Keratinocyte (primary cell): ENCODE data around the gene ST6GALNAC6. TPM values are rescaled to one million over a fixed set of nuclear protein-coding genes. Genes with fewer than 3 reads are reported as not detected.

Experiments used
- DNase-seq: peaks from one replicate; pipeline ENCODE4 v3.0.0-alpha.2; 2011; ENCODE audit warnings: low read depth, missing footprints, low spot score
- FAIRE-seq: peaks from 2 replicates; lab custom pipeline; 2011; peaks lifted over from hg19 to GRCh38; lab: Jason Lieb, UNC
- H2AFZ ChIP-seq: 2 replicates; pipeline ENCODE4 v1.6.0; 2012; ENCODE audit warnings: low read length, control low read depth, inconsistent platforms; ENCODE audit not compliant: control insufficient read depth
- H3K27ac ChIP-seq: 2 replicates; pipeline ENCODE4 v1.5.1; 2011; ENCODE audit warnings: low read length; ENCODE audit not compliant: control insufficient read depth, insufficient read depth
- H3K27me3 ChIP-seq: 3 replicates; pipeline ENCODE4 v1.6.0; 2011; ENCODE audit warnings: low read length; ENCODE audit not compliant: control insufficient read depth, insufficient read depth; ENCODE audit errors: extremely low read depth
- H3K36me3 ChIP-seq, 2 experiments: 2 replicates in 1 of 2; 3 replicates in 1 of 2; pipeline ENCODE4 v1.5.1; 2011; ENCODE audit warnings: low read length in 2 of 2, mild to moderate bottlenecking in 1 of 2; ENCODE audit not compliant: control insufficient read depth in 2 of 2, insufficient read depth in 2 of 2; ENCODE audit errors: extremely low read depth in 1 of 2
- H3K4me1 ChIP-seq: 3 replicates; pipeline ENCODE4 v1.5.1; 2011; ENCODE audit warnings: low read length; ENCODE audit not compliant: control insufficient read depth, insufficient read depth; ENCODE audit errors: extremely low read depth
- H3K4me2 ChIP-seq: 3 replicates; pipeline ENCODE4 v1.6.0; 2011; ENCODE audit warnings: low read depth, low read length; ENCODE audit not compliant: control insufficient read depth, insufficient read depth; ENCODE audit errors: extremely low read depth
- H3K4me3 ChIP-seq, 3 experiments: fragments of 200-600 bp in 1 of 3; sonication (generic) in 1 of 3; 2 replicates in 2 of 3; 3 replicates in 1 of 3; pipeline ENCODE4 v1.5.1; 2011 to 2016; ENCODE audit warnings: low read length in 3 of 3, mild to moderate bottlenecking in 3 of 3, control low read depth in 2 of 3, inconsistent platforms in 1 of 3, low read depth in 1 of 3, mixed read lengths in 1 of 3, mixed run types in 1 of 3, moderate library complexity in 1 of 3; ENCODE audit not compliant: control insufficient read depth in 2 of 3, insufficient read depth in 2 of 3; ENCODE audit errors: extremely low read depth in 1 of 3
- H3K79me2 ChIP-seq: 2 replicates; pipeline ENCODE4 v1.6.0; 2012; ENCODE audit warnings: low read length; ENCODE audit not compliant: control insufficient read depth, insufficient read depth
- H3K9ac ChIP-seq: 3 replicates; pipeline ENCODE4 v1.6.0; 2011; ENCODE audit warnings: low read length; ENCODE audit not compliant: control insufficient read depth, insufficient read depth; ENCODE audit errors: extremely low read depth
- H3K9me1 ChIP-seq: 3 replicates; pipeline ENCODE4 v1.6.0; 2011; ENCODE audit warnings: low read length; ENCODE audit not compliant: control insufficient read depth, insufficient read depth; ENCODE audit errors: extremely low read depth
- H3K9me3 ChIP-seq: 2 replicates; pipeline ENCODE4 v1.5.1; 2012; ENCODE audit warnings: low read depth, low read length; ENCODE audit not compliant: control insufficient read depth
- H4K20me1 ChIP-seq: 3 replicates; pipeline ENCODE4 v1.6.0; 2011; ENCODE audit warnings: low read length; ENCODE audit not compliant: control insufficient read depth, insufficient read depth; ENCODE audit errors: extremely low read depth
- EZH2 ChIP-seq: IDR thresholded peaks from one replicate; pipeline ENCODE4 v1.6.1; 2012; ENCODE audit warnings: inconsistent platforms, mild to moderate bottlenecking, low read length, moderate library complexity
- dilution Hi-C: fragments of 300-500 bp; cut with MboI; formaldehyde crosslinking; loops from one replicate; pipeline ENCODE4 v1.7.0; 2020; ENCODE audit warnings: low sequenced_read_pairs; ENCODE audit not compliant: extremely low pct_ligation_motif_present
- polyA plus RNA-seq, 5 experiments: library from polyadenylated mRNA; depleted of rRNA in 3 of 5; stranded (reverse) in 3 of 5; stranded (forward) in 1 of 5; unstranded in 1 of 5; fragments of >200 nt; gene quantifications; 1 replicate in 1 of 5; 2 replicates in 3 of 5; 3 replicates in 1 of 5; pipeline versions ENCODE4 v1.2.1 to v1.2.3, GENCODE V29; 2011 to 2012; ENCODE audit warnings: missing spikeins in 2 of 5, low read depth in 1 of 5, low replicate concordance in 1 of 5
- TF ChIP-seq, protein P1 (sequence below), 3 experiments: IDR thresholded peaks in 1 of 3; conservative IDR thresholded peaks in 1 of 3; optimal IDR thresholded peaks in 1 of 3; 2 replicates in 2 of 3; 3 replicates in 1 of 3; pipeline versions ENCODE3 to v1.5.1; 2011; ENCODE audit warnings: low read length in 3 of 3, mild to moderate bottlenecking in 3 of 3, moderate library complexity in 2 of 3, control low read depth in 1 of 3, inconsistent platforms in 1 of 3; ENCODE audit not compliant: insufficient read depth in 2 of 3; ENCODE audit errors: extremely low read depth in 1 of 3

The ST6GALNAC6 gene
- polyA plus RNA-seq, 1 donor (not counting 4 experiments of a cell fraction or from before 2014, with no cell fraction given): 21.1 TPM

DNA sequence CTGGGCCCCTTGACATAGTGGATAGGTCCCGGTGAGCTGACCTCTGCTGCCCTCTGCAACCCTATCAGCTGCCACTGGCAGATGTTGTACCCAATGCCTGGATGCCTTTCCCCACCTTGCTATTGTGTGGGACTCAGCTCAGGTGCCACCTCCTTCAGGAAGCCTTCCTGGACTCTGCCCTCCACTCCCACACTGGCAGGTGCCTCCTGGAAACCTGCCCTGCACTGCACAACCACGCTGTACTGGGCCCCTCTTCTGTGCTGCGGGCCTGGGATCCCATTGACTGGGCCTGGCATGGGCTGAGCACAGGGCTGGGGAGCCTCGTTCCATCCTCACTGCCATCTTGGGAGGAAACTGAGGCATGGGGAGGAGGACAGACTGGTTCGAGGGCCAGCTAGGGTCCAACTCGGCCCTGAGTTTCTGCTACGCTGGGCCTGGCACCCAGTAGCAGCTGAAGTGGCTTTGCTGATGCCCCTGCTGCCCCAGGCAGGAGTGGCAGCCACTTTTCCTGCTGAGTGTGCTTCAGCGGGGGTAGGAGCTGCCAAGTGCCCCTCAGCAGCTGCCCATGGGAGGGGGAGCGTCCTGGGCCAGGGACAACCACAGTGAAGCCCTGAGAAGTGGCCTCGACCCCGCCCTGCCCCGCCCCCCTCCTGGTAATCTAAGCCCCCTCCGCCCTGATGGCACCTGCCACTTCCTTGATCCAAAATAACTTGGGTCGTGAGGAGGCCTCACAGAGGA, 23.2 kb downstream of the ST6GALNAC6 start:
- no peak for TF ChIP-seq EZH2
- TF ChIP-seq, protein P1, sequence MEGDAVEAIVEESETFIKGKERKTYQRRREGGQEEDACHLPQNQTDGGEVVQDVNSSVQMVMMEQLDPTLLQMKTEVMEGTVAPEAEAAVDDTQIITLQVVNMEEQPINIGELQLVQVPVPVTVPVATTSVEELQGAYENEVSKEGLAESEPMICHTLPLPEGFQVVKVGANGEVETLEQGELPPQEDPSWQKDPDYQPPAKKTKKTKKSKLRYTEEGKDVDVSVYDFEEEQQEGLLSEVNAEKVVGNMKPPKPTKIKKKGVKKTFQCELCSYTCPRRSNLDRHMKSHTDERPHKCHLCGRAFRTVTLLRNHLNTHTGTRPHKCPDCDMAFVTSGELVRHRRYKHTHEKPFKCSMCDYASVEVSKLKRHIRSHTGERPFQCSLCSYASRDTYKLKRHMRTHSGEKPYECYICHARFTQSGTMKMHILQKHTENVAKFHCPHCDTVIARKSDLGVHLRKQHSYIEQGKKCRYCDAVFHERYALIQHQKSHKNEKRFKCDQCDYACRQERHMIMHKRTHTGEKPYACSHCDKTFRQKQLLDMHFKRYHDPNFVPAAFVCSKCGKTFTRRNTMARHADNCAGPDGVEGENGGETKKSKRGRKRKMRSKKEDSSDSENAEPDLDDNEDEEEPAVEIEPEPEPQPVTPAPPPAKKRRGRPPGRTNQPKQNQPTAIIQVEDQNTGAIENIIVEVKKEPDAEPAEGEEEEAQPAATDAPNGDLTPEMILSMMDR (optimal IDR thresholded peaks at IDR 0.05 in 1 of 3, IDR thresholded peaks at IDR 0.05 in 1 of 3, conservative IDR thresholded peaks at IDR 0.05 in 1 of 3; ENCODE audit: extremely low read depth in 1 of 3, insufficient read depth in 2 of 3, low read length in 3 of 3): no peak
- H3K9me3 ChIP-seq: no peaks in the 10 kb centered on the region
- H2AFZ ChIP-seq: no peak overlapping the region
- FAIRE-seq (no peak), DNase-seq (no peak)
- H3K36me3 ChIP-seq: peaks cover 0 to 5% of the 10 kb centered on the region in 2 experiments
- no peaks in the 10 kb centered on the region for H4K20me1 ChIP-seq
- H3K9ac ChIP-seq: no peak overlapping the region
- no peaks in the 10 kb centered on the region for H3K9me1 ChIP-seq
- H3K27ac ChIP-seq: no peak overlapping the region
- peaks cover 2% of the 10 kb centered on the region for H3K79me2 ChIP-seq
- no peaks in the 10 kb centered on the region for H3K27me3 ChIP-seq
- no peak overlapping the region for H3K4me2 ChIP-seq
- H3K4me1 ChIP-seq: peaks cover 24% of the 10 kb centered on the region
- dilution Hi-C loops: no loop called here
- no peak overlapping the region for H3K4me3 ChIP-seq

DNA sequence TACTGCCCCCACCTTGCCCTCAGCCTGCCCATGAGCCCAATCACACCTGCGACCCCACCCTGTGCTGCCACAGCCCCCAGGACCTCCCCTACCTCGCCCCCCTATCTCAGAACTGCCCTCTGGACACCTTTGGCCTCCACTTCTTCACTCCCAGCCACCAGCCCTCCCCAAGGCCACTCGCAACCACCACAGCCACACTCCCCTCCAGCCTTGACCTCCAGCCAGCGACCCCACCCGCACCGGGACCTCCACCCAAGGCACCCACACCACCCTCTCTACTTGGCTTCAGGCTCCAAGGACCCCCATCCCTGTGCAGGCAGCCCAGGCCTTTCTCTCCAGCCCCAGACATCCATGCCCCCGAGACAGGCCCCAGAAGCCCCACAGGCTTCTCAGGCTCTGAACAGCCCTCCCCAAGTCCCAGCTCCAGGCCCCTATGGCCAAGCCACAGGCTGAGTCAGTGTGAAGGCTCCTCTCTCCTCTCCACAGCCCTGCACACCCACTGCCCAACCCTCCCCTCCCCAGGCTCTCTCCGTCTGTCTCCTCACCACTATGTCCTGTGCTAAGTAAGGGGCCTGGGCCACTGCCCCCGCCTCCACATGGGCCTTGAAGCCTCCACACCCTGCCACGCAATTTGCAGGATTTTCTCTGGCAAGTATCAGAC, 24.0 kb downstream of the ST6GALNAC6 start:
- H3K4me2 ChIP-seq: no peak overlapping the region
- dilution Hi-C loops: no loop called here
- H3K9me3 ChIP-seq: no peaks in the 10 kb centered on the region
- FAIRE-seq (no peak), DNase-seq (no peak)
- no peaks in the 10 kb centered on the region for H4K20me1 ChIP-seq
- H2AFZ ChIP-seq: no peak overlapping the region
- H3K27me3 ChIP-seq: no peaks in the 10 kb centered on the region
- H3K36me3 ChIP-seq: peaks cover 0 to 7% of the 10 kb centered on the region in 2 experiments
- peaks cover 24% of the 10 kb centered on the region for H3K4me1 ChIP-seq
- TF ChIP-seq EZH2: no peak
- TF ChIP-seq, protein P1 (optimal IDR thresholded peaks at IDR 0.05 in 1 of 3, IDR thresholded peaks at IDR 0.05 in 1 of 3, conservative IDR thresholded peaks at IDR 0.05 in 1 of 3; ENCODE audit: extremely low read depth in 1 of 3, insufficient read depth in 2 of 3, low read length in 3 of 3): no peak
- H3K9me1 ChIP-seq: no peaks in the 10 kb centered on the region
- H3K4me3 ChIP-seq: no peak overlapping the region
- H3K27ac ChIP-seq: no peak overlapping the region
- no peak overlapping the region for H3K9ac ChIP-seq
- H3K79me2 ChIP-seq: peaks cover 2% of the 10 kb centered on the region
